Measurements from ENCODE around the gene PLXNB2.
"Not testable (repeated sequence)": the region's sequence is repeated elsewhere in the genome, so short reads cannot be mapped to it uniquely, and the experiment has no call there.

The PLXNB2 gene

GRCh38 chr22:50323900-50324299, 16.5 kb upstream of the PLXNB2 start:
- H3K9ac ChIP-seq (ENCODE audit: low read depth, low read length) = no peak overlapping the region
- H2AFZ ChIP-seq (ENCODE audit: low read depth, low read length) = no peak overlapping the region
- H3K27me3 ChIP-seq (ENCODE audit: insufficient read depth, low read length, poor library complexity) = no peaks in the 10 kb centered on the region
- ATAC-seq (ENCODE audit: insufficient read depth, low read depth) (no peak), DNase-seq (no peak)
- H3K4me2 ChIP-seq (ENCODE audit: insufficient read depth, low read length) = no peak overlapping the region
- no peaks in the 10 kb centered on the region for H3K79me2 ChIP-seq (ENCODE audit: insufficient read depth, low read length)
- no peak overlapping the region for H3K4me3 ChIP-seq (ENCODE audit: low read depth in 1 of 2, low read length in 2 of 2)
- peaks cover 11% of the 10 kb centered on the region for H3K4me1 ChIP-seq (ENCODE audit: insufficient read depth, low read length)
- no peaks in the 10 kb centered on the region for H3K9me3 ChIP-seq (ENCODE audit: insufficient read depth, low read length, severe bottlenecking)
- H3K36me3 ChIP-seq (ENCODE audit: insufficient read depth, low read length) = no peaks in the 10 kb centered on the region
- TF ChIP-seq EZH2 (IDR thresholded peaks at IDR 0.05; ENCODE audit: borderline replicate concordance, low read depth, low read length, severe bottlenecking) (no peak), CTCF (IDR thresholded peaks at IDR 0.05; ENCODE audit: borderline replicate concordance, extremely low read depth, low read length, poor library complexity, severe bottlenecking) (no peak)
- H3K27ac ChIP-seq (ENCODE audit: low read length) = no peak overlapping the region
- no peaks in the 10 kb centered on the region for H4K20me1 ChIP-seq (ENCODE audit: insufficient read depth, low read length)

GRCh38 chr22:50322382-50323104, 15.1 kb upstream of the PLXNB2 start:
- H3K4me3 ChIP-seq (ENCODE audit: low read depth in 1 of 2, low read length in 2 of 2); H4K20me1 ChIP-seq (ENCODE audit: insufficient read depth, low read length); H3K9ac ChIP-seq (ENCODE audit: low read depth, low read length); H3K79me2 ChIP-seq (ENCODE audit: insufficient read depth, low read length); ATAC-seq (ENCODE audit: insufficient read depth, low read depth); H3K27ac ChIP-seq (ENCODE audit: low read length); DNase-seq; H3K4me1 ChIP-seq (ENCODE audit: insufficient read depth, low read length); H3K4me2 ChIP-seq (ENCODE audit: insufficient read depth, low read length); H2AFZ ChIP-seq (ENCODE audit: low read depth, low read length); H3K27me3 ChIP-seq (ENCODE audit: insufficient read depth, low read length, poor library complexity); H3K36me3 ChIP-seq (ENCODE audit: insufficient read depth, low read length); H3K9me3 ChIP-seq (ENCODE audit: insufficient read depth, low read length, severe bottlenecking): not testable (repeated sequence)

- H4K20me1 ChIP-seq (ENCODE audit: insufficient read depth, low read length) = peaks cover 1% of the 10 kb centered on the region; the same call in 1 of the 2 replicates
- no peak for ATAC-seq (ENCODE audit: insufficient read depth, low read depth)
- H3K4me1 ChIP-seq (ENCODE audit: insufficient read depth, low read length) = no peaks in the 10 kb centered on the region
- no peaks in the 10 kb centered on the region for H3K27me3 ChIP-seq (ENCODE audit: insufficient read depth, low read length, poor library complexity)
- DNase-seq = no peak
- TF ChIP-seq EZH2 (IDR thresholded peaks at IDR 0.05; ENCODE audit: borderline replicate concordance, low read depth, low read length, severe bottlenecking) (no peak), CTCF (IDR thresholded peaks at IDR 0.05; ENCODE audit: borderline replicate concordance, extremely low read depth, low read length, poor library complexity, severe bottlenecking) (no peak)
- H2AFZ ChIP-seq (ENCODE audit: low read depth, low read length) = no peak overlapping the region
- H3K4me3 ChIP-seq (ENCODE audit: low read depth in 1 of 2, low read length in 2 of 2) = no peak overlapping the region
- H3K27ac ChIP-seq (ENCODE audit: low read length) = no peak overlapping the region
- no peaks in the 10 kb centered on the region for H3K79me2 ChIP-seq (ENCODE audit: insufficient read depth, low read length)
- no peak overlapping the region for H3K9ac ChIP-seq (ENCODE audit: low read depth, low read length)
- no peaks in the 10 kb centered on the region for H3K9me3 ChIP-seq (ENCODE audit: insufficient read depth, low read length, severe bottlenecking)
- no peak overlapping the region for H3K4me2 ChIP-seq (ENCODE audit: insufficient read depth, low read length)
- no peaks in the 10 kb centered on the region for H3K36me3 ChIP-seq (ENCODE audit: insufficient read depth, low read length)
Observed at GRCh38 chr22:50320671-50321325, 13.4 kb upstream of the PLXNB2 start.

GRCh38 chr22:50320116-50320515, 12.7 kb upstream of the PLXNB2 start:
- no peak overlapping the region for H3K4me3 ChIP-seq (ENCODE audit: low read depth in 1 of 2, low read length in 2 of 2)
- no peaks in the 10 kb centered on the region for H3K79me2 ChIP-seq (ENCODE audit: insufficient read depth, low read length)
- H3K9me3 ChIP-seq (ENCODE audit: insufficient read depth, low read length, severe bottlenecking) = no peaks in the 10 kb centered on the region
- H2AFZ ChIP-seq (ENCODE audit: low read depth, low read length) = no peak overlapping the region
- H3K9ac ChIP-seq (ENCODE audit: low read depth, low read length) = no peak overlapping the region
- TF ChIP-seq CTCF (IDR thresholded peaks at IDR 0.05; ENCODE audit: borderline replicate concordance, extremely low read depth, low read length, poor library complexity, severe bottlenecking) (no peak), EZH2 (IDR thresholded peaks at IDR 0.05; ENCODE audit: borderline replicate concordance, low read depth, low read length, severe bottlenecking) (no peak)
- no peak overlapping the region for H3K4me2 ChIP-seq (ENCODE audit: insufficient read depth, low read length)
- no peaks in the 10 kb centered on the region for H3K4me1 ChIP-seq (ENCODE audit: insufficient read depth, low read length)
- H3K27ac ChIP-seq (ENCODE audit: low read length) = no peak overlapping the region
- peaks cover 6% of the 10 kb centered on the region; the same call in 1 of the 2 replicates for H4K20me1 ChIP-seq (ENCODE audit: insufficient read depth, low read length)
- ATAC-seq (ENCODE audit: insufficient read depth, low read depth) (no peak), DNase-seq (no peak)
- no peaks in the 10 kb centered on the region for H3K36me3 ChIP-seq (ENCODE audit: insufficient read depth, low read length)
- H3K27me3 ChIP-seq (ENCODE audit: insufficient read depth, low read length, poor library complexity) = peaks cover under 1% of the 10 kb centered on the region

Data from DND-41 (cell line).